ENCODE results near the gene PKDREJ. TPM values are rescaled to one million over a fixed set of nuclear protein-coding genes. Genes with fewer than 3 reads are reported as not detected.

PKDREJ gene
- total RNA-seq, 4 donors from 2014 or later = under 0.01 to 0.23 (median 0.10) TPM; not detected in 1

- Histone ChIP-seq H3K27ac (no peak overlapping the region), H3K4me3 (no peak overlapping the region), H3K9me3 (peaks cover 0 to 11% (median 0%) of the 10 kb centered on the region in 3 donors), H3K27me3 (no peaks in the 10 kb centered on the region), H3K4me1 (no peaks in the 10 kb centered on the region), H3K36me3 (peaks cover 0 to 100% of the 10 kb centered on the region in 2 donors)
- TF ChIP-seq POLR2A (IDR thresholded peaks at IDR 0.05) (no peak), CTCF (IDR thresholded peaks at IDR 0.05) (no peak), POLR2AphosphoS5 (IDR thresholded peaks at IDR 0.05) (no peak)
- WGBS, 2 donors (ENCODE audit: low coverage in 1 of 2) = no CpG with 5 or more reads among the region's 7 CpGs
- no peak for ATAC-seq
These were observed 25.7 kb upstream of the PKDREJ start for GRCh38 chr22:46288846-46289243.

GRCh38 chr22:46287873-46288751 lies 25.0 kb upstream of the PKDREJ start:
- Histone ChIP-seq H3K9me3 (peaks cover 0 to 11% (median 0%) of the 10 kb centered on the region in 3 donors), H3K27ac (peak overlapping the region in 2 of 4 donors; percentile 32 to 52), H3K4me1 (no peaks in the 10 kb centered on the region), H3K4me3 (peak overlapping the region in 1 of 2 donors; percentile 5), H3K36me3 (peaks cover 0 to 100% of the 10 kb centered on the region in 2 donors), H3K27me3 (no peaks in the 10 kb centered on the region)
- no peak for TF ChIP-seq POLR2AphosphoS5 (IDR thresholded peaks at IDR 0.05)
- no peak for TF ChIP-seq EP300 (IDR thresholded peaks at IDR 0.05)
- no peak for TF ChIP-seq CTCF (IDR thresholded peaks at IDR 0.05)
- no peak for TF ChIP-seq POLR2A (IDR thresholded peaks at IDR 0.05)
- ATAC-seq = peak; percentile 50
- 76 to 77% methylated on average over 4 to 6 of the region's 24 CpGs for WGBS, 2 donors (ENCODE audit: low coverage in 1 of 2)

GRCh38 chr22:46286941-46287872 lies 24.1 kb upstream of the PKDREJ start:
- no peak for ATAC-seq
- H3K4me1 ChIP-seq = no peaks in the 10 kb centered on the region
- TF ChIP-seq POLR2AphosphoS5 (IDR thresholded peaks at IDR 0.05) (no peak), CTCF (IDR thresholded peaks at IDR 0.05) (no peak), EP300 (IDR thresholded peaks at IDR 0.05) (no peak), POLR2A (IDR thresholded peaks at IDR 0.05) (no peak)
- peaks cover 0 to 100% of the 10 kb centered on the region in 2 donors for H3K36me3 ChIP-seq
- H3K27ac ChIP-seq = peak overlapping the region in 2 of 4 donors; percentile 32 to 52
- H3K9me3 ChIP-seq = peaks cover 0 to 10% (median 0%) of the 10 kb centered on the region in 3 donors
- H3K27me3 ChIP-seq = no peaks in the 10 kb centered on the region
- 100% methylated on average over 1 of the region's 15 CpGs; no CpG with 5 or more reads in 1 of the 2 donors for WGBS, 2 donors (ENCODE audit: low coverage in 1 of 2)
- peak overlapping the region in 1 of 2 donors; percentile 5 for H3K4me3 ChIP-seq

DNA sequence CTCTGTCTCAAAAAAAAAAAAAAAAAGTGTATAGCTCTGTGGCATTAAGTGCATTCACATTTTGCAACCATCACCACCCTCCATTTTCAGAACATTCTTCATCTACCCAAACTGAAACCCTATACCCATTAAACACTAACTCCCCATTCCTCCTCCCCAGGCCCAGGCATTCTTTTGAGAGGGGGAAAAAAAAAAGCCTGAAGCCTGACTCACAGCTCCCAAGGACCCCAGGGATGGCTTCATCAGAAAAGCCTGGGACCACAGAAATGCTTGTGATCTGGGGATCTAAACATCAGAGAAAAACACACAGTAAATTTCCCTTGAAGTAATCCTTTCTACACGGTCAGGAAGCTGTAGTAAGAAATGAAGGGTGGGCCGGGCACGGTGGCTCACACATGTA lies 22.9 kb upstream of the PKDREJ start:
- Histone ChIP-seq H3K36me3 (peaks cover 0 to 100% of the 10 kb centered on the region in 2 donors), H3K4me1 (no peaks in the 10 kb centered on the region), H3K9me3 (no peaks in the 10 kb centered on the region), H3K4me3 (no peak overlapping the region), H3K27ac (no peak overlapping the region), H3K27me3 (no peaks in the 10 kb centered on the region)
- ATAC-seq = no peak
- TF ChIP-seq POLR2AphosphoS5 (IDR thresholded peaks at IDR 0.05) = no peak
- TF ChIP-seq EP300 (IDR thresholded peaks at IDR 0.05) = no peak
- TF ChIP-seq CTCF (IDR thresholded peaks at IDR 0.05) = no peak
- TF ChIP-seq POLR2A (IDR thresholded peaks at IDR 0.05) = no peak
- 81 to 100% methylated on average over 1 to 2 of the region's 3 CpGs for WGBS, 2 donors (ENCODE audit: low coverage in 1 of 2)
